CD4-positive, alpha-beta T cell treated with Interleukin-4 for 4 hours (primary cell): Measurements from ENCODE around the gene SRGAP1.
"Not testable (repeated sequence)": the region's sequence is repeated elsewhere in the genome, so short reads cannot be mapped to it uniquely, and the experiment has no call there.

ENCODE experiments used
- DNase-seq: peaks from one replicate; pipeline ENCODE4 v3.0.0-alpha.2; 2020

SRGAP1 gene

DNA sequence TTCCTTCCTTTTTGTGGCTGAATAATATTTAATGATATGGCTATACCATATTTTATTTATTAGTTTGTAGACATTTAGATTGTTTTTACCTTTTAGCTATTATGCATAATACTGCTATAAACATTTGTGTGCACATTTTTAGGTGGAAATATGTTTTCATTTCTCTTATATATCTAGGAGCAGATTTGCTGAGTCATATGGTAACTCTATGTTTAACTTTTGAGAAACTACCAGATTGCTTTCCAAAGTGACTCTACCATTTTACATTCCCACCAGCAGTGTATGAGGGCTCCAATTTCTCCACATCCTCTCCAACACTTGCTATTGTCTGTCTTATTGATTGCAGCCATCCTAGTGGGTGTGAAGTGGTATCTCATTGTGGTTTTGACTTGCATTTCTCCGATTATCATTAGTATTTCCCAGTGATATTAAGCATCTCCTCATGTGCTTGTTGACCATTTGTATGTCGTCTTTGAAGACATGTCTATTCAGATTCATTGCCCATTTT is 217.4 kb downstream of the SRGAP1 start:
- no peak for DNase-seq

DNA sequence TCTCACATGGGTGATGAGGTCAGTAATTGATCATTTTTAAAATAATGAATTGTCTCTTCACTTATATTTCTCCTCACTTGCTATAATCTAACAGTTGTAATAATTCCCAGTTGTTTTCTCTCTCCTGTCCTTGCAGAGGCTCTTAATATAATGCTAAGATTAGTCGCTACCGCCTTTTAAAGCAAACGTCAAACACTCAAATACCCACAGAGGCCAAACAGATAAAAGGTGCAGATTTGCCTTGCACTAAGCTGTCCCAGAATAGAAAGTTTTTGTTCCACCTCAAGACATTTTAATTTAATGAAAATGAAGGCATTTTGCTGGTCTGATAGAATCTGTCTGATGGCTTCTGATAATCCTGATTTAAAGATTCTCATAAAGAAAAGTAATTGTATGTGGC is 218.6 kb downstream of the SRGAP1 start:
- DNase-seq: no peak

GRCh38 chr12:64064240-64064639 is 219.7 kb downstream of the SRGAP1 start:
- no peak for DNase-seq

DNA sequence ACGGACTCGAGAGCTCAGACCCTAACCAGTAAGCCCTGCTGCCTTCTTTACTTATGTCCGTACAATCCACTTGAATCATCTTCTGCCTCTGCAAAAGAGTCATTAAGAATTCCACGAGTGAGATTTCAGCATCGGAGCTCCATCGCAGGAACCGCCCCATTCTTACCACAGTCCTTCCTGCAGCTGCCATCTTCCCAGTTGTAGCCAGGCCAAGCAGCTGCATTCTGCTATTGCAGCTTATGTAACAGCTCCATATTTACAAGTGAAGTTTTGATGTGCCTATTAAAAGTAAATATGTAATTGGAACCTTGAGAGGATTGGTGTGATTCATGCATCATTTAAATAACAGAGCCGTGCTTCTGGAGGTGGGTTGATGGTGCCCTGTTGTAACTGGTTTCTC is 220.2 kb downstream of the SRGAP1 start:
- DNase-seq: no peak

DNA sequence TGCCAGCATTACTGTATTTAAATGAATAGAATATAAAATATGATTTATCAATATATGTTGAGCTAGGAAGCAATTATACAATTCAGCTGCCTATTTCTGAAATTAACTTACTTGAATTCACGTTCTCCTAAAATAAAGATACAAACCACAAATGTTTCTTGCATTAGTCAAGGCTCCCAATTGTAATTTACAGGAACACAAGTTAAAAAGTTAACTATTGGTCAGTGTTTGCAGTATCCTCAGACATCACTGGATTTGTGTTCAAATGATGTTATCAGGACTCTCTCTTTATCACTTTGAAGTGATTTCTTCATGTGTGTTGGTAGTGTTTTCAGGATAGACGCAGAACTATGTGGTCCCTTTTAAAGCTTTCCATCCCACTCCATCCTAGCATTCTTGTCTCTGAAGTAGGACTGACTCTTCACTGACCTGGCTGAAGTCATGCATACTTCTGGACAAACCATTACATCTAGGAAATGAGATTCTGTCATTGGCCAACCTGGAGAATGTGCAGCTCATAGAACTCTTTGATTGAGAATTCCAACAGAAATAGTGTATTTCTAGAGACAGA is 221.5 kb downstream of the SRGAP1 start:
- DNase-seq: no peak

- DNase-seq: no peak
Observed at GRCh38 chr12:64066776-64067175, 222.3 kb downstream of the SRGAP1 start.

- DNase-seq: no peak
Observed at GRCh38 chr12:64070454-64070853, 226.0 kb downstream of the SRGAP1 start.

DNA sequence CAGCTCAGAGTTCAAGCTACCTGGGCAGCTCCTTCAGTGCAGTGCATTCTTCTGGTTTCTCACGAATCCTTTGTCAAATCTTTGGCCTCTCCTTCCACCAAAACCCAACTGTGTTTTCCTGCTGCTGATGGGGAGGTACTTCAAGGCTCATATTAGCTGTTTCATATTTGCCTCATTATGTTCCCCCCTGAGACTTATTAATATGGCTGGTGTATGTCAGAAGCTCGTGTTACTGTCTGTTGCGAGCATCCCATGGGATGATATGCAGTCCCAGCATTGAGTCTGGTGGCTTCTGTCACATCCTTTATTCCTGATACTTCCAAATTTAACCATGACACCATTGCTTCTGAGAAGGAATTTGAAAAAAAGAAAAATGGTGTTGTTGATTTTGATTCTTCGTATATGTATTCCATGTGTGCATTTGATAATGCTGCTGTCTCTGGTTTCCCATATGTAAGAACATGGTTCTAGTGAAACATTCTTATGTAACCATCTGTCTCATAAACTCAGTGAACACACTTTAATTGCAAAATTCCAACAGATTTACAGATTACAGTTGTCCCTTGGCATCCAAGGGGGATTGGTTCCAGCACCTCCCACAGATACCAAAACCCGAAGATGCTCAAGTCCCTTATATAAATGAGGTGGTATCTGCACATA is 228.5 kb downstream of the SRGAP1 start:
- DNase-seq: no peak

GRCh38 chr12:64076565-64076964 is 232.1 kb downstream of the SRGAP1 start:
- not testable (repeated sequence) for DNase-seq

- no peak for DNase-seq
Observed at GRCh38 chr12:64077922-64078321, 233.4 kb downstream of the SRGAP1 start.

GRCh38 chr12:64080319-64081007 is 236.0 kb downstream of the SRGAP1 start:
- DNase-seq: no peak

- no peak for DNase-seq
Observed at GRCh38 chr12:64081008-64081404, 236.5 kb downstream of the SRGAP1 start.

DNA sequence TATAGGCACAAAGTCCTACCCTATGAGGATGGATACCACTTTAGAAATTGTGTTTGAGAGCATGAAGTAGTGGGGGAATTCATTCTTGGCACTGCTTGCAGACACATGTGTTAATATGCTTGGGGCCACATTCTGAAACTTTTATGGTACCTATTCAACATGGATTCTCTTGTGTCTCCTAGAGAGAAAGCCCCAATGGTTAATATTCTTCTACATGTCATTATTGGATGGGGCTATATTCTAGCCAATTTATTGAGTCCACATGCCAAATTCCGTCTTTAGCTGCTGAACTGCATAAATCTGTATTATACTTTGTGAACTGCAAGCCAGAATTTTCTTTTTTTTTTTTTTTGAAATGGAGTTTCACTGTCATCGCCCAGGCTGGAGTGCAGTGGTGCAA is 237.6 kb downstream of the SRGAP1 start:
- DNase-seq: no peak

DNA sequence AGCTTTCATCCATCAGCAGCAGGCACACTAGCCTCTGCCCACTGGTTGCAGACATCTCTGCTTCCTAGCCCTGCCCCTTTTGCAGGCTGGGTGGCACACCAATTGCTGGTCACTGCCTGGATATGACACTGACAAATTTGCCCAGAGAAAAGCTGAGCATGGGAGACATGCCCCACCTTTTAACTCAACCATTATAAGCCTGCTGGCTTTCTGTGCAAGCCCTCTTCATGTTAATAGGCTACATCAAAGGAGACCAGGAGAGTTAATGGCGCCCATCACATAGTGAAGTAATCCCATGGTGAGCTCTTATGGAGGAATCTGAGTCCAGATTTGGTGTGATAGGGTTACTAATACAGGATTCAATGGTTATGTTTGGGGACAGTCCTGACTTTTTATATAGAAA is 238.4 kb downstream of the SRGAP1 start:
- DNase-seq: no peak

DNA sequence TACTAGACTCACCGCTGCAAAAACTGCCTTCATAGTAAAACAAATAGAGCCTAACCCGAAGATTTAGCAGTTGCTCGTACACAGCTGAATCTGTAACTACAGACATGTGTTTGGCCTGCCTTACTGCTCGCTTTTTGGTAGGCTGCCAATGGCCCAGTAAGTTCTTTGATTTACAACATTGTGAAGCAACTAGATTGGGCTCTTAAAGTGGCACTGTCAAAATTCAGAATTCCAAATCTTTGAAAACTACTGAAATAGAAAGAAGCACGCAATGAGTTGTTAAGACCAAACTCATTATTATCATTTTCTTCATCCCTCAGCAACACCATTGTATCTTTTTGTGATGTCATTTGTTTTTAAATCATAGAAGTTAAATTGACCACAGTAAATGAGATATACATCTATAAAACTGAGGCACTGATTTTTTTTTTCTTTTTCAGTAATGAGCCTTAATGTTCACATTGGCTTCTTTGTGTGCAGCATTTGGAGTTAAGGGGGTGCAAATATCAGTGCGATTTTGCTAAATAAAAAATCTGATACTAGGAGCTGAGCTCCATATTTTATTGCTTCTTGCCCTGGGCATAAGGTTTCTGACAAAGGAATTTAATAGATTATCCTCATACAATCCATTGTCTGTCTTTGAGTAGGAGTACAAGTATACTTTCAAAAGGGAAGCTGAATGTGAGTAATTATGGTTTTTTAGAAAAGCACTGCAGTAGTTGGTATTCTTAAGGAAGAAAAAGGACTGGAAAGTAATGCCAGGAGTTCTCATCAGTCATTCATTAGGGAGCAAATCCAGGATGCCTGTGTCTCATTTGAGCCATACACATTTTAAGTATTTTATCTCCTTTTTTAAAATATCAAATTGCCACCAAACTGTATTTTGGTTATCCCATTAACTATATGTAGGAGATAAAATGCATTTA is 239.0 kb downstream of the SRGAP1 start:
- no peak for DNase-seq

- no peak for DNase-seq
Observed at GRCh38 chr12:64085154-64085553, 240.7 kb downstream of the SRGAP1 start.

GRCh38 chr12:64085996-64086395 is 241.5 kb downstream of the SRGAP1 start:
- DNase-seq: no peak

- DNase-seq: no peak
Observed at GRCh38 chr12:64086946-64087345, 242.4 kb downstream of the SRGAP1 start.

DNA sequence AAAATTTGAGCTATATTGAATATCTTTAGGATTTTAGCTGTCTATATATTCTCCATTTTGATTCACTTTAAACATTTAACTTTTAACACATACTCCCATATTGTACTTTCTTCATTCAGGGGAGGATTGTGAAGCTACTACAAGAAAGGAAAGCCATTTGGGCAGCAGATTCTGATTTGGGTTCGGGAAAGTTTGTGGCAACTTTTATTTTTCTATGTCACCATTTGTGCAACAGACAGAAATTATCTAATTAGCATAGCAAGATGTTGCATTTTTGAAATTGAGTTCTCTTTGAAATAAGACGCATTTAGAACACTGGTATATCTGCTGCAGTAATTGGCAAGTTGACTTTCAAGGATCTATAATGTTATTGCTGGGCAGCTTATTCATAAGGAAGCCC is 243.3 kb downstream of the SRGAP1 start:
- no peak for DNase-seq

DNA sequence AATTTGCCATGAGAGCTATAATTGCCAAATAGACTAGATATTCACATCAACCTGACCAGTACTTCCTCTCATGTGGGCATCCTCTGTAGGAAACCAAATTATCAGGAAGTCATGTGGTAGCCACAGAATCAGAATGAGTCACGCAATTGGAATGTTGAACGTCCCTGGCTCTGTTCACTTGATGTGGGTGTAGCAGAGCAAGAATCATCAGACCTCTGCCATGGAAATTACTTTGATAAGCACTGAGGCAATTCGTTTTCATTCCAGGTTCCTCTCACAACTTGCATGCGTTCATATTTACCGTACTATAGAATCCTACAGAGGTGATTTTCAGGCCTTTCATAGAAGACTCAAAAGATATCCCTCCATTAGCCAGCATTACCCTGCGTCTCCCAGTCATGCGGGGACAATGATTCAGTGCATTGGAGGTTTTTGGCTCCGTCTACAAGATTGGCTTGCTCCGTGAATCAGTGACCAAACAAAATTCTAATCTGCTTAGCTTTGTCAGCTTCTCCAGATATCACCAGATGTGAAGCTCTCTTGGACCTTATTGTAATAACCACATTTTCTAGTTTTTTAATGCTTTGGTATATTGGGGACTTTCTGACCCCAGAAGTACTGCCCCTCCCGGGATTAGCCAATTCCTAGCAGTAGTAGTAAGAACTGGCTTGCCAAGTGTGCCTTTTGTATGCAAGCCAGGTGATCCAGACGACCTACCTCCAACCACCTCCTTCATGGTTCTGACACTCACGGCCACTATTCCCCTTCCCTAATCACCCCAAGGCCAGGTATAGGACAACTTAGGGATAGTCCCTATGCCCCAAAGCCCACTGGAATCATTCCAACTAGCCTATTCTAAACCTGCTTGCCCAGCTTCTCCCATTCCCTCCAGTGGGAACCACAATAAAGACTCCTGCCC is 244.2 kb downstream of the SRGAP1 start:
- DNase-seq: peak; percentile 4

DNA sequence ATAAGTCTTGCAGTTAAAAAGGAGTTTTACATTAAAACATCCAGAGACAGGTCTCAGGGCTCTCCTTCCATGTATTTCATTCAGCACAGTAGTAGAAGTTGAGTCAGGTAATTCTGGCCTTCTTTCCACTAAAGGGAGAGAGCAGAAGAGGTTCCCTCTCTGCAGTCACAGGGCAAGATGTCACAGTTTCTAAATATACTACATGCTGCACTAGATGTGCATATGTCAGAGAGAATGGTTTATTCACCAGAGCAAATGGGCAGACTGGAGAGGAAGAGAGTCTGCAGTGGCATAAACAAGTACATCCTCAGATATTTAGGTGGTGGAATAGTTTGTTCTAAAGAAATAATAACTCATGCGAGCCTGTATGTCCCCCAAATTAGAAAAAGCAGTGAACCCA is 245.5 kb downstream of the SRGAP1 start:
- DNase-seq: no peak

DNA sequence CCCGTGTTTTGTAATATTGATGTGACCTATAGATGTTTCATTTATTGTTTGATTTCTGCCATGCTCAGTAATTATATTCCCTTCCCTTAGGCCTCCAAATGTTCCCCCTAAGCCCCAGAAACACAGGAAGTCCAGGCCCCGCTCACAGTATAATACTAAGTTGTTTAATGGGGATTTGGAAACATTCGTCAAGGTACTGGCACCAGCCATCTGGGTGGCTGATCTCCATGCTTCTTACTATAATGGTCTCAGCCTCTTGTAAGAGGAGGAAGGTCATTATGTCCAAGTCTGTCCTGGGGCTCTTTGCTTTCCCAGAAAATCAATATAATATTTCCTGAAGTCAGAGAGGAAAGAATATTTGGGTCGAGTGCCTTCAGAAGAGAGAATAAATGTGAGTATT is 246.7 kb downstream of the SRGAP1 start:
- DNase-seq: no peak
